SK-N-SH (cell line): Measurements from ENCODE around the gene VMAC.

Experiments
- CHD2 ChIP-seq: fragments of 150-350 bp; IDR thresholded peaks from 2 replicates; pipeline ENCODE4 v1.6.1; 2018; ENCODE audit warnings: low read length; ENCODE audit not compliant: partially characterized antibody
- FOXM1 ChIP-seq: IDR thresholded peaks from 2 replicates; pipeline ENCODE4 v1.4.0; 2012; ENCODE audit warnings: low read depth, mild to moderate bottlenecking
- GABPA ChIP-seq: IDR thresholded peaks from 2 replicates; pipeline ENCODE4 v1.4.0; 2012; ENCODE audit warnings: low read depth, mild to moderate bottlenecking
- GATA2 ChIP-seq: sonication (generic); formaldehyde crosslinking; IDR thresholded peaks from 2 replicates; pipeline ENCODE4 v1.5.0; 2020; ENCODE audit warnings: mild to moderate bottlenecking, missing genetic modification reagents
- MAX ChIP-seq: IDR thresholded peaks from 2 replicates; pipeline ENCODE4 v1.4.0; 2012; ENCODE audit warnings: low read depth
- NRF1 ChIP-seq: IDR thresholded peaks from 2 replicates; pipeline ENCODE4 v1.6.1; 2012; ENCODE audit warnings: low read depth, mild to moderate bottlenecking, low read length
- POLR2AphosphoS5 ChIP-seq: IDR thresholded peaks from 2 replicates; pipeline ENCODE4 v1.6.1; 2012; ENCODE audit warnings: low read depth, low read length
- RAD21 ChIP-seq: IDR thresholded peaks from 2 replicates; pipeline ENCODE4 v1.6.1; 2012; ENCODE audit warnings: mild to moderate bottlenecking, low read length
- RCOR1 ChIP-seq: fragments of 150-350 bp; IDR thresholded peaks from 2 replicates; pipeline ENCODE4 v1.6.1; 2017; ENCODE audit warnings: antibody characterized with exemption, low read length
- REST ChIP-seq: IDR thresholded peaks from 2 replicates; pipeline ENCODE4 v1.6.1; 2012; ENCODE audit warnings: mild to moderate bottlenecking, low read depth, low read length, moderate library complexity
- RFX5 ChIP-seq: IDR thresholded peaks from 2 replicates; pipeline ENCODE4 v1.6.1; 2012; ENCODE audit warnings: mild to moderate bottlenecking, improper control_type of control experiment, low read length
- SIN3A ChIP-seq: IDR thresholded peaks from 2 replicates; pipeline ENCODE4 v1.6.1; 2012; ENCODE audit warnings: low read depth, mild to moderate bottlenecking, low read length, moderate library complexity, borderline replicate concordance
- USF1 ChIP-seq: IDR thresholded peaks from 2 replicates; pipeline ENCODE4 v1.4.0; 2012; ENCODE audit warnings: low read depth, borderline replicate concordance
- TF ChIP-seq, protein P1 (sequence below): fragments of 200-600 bp; sonication (generic); IDR thresholded peaks from 2 replicates; pipeline ENCODE4 v1.6.1; 2017; ENCODE audit warnings: antibody characterized with exemption, mild to moderate bottlenecking, moderate library complexity

DNA sequence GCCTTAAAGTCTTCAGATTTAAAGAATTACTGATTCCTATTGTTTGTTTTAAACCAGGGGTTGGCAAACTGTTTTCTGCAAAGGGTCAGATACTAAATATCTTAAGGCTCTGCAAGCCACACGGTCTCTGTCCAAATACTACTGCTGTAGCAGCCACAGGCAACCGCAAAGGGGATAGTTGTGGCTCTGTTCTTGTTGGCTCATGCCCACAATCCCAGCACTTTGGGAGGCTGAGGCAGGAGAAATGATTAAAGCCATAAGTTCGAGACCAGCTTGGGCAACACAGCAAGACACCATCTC is 50.9 kb downstream of the VMAC start:
- TF ChIP-seq FOXM1 (no peak), SIN3A (no peak), CHD2 (no peak), RAD21 (no peak), USF1 (no peak), GABPA (no peak), MAX (no peak), POLR2AphosphoS5 (no peak), NRF1 (no peak), GATA2 (CRISPR knock-in tag) (no peak), REST (0 out of 2 replicates have a peak, but pooled peaks have one; percentile 15), RCOR1 (no peak), RFX5 (no peak)
- TF ChIP-seq, protein P1, sequence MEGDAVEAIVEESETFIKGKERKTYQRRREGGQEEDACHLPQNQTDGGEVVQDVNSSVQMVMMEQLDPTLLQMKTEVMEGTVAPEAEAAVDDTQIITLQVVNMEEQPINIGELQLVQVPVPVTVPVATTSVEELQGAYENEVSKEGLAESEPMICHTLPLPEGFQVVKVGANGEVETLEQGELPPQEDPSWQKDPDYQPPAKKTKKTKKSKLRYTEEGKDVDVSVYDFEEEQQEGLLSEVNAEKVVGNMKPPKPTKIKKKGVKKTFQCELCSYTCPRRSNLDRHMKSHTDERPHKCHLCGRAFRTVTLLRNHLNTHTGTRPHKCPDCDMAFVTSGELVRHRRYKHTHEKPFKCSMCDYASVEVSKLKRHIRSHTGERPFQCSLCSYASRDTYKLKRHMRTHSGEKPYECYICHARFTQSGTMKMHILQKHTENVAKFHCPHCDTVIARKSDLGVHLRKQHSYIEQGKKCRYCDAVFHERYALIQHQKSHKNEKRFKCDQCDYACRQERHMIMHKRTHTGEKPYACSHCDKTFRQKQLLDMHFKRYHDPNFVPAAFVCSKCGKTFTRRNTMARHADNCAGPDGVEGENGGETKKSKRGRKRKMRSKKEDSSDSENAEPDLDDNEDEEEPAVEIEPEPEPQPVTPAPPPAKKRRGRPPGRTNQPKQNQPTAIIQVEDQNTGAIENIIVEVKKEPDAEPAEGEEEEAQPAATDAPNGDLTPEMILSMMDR = no peak
